ENCODE data around the gene ABCC1. TPM values are rescaled to one million over a fixed set of nuclear protein-coding genes. Genes with fewer than 3 reads are reported as not detected.
"Not testable (repeated sequence)": the region's sequence is repeated elsewhere in the genome, so short reads cannot be mapped to it uniquely, and the experiment has no call there.

Gene ABCC1
- total and polyA plus RNA-seq, 12 donors, result 6.1 to 32.8 (median 21.6) TPM

DNA sequence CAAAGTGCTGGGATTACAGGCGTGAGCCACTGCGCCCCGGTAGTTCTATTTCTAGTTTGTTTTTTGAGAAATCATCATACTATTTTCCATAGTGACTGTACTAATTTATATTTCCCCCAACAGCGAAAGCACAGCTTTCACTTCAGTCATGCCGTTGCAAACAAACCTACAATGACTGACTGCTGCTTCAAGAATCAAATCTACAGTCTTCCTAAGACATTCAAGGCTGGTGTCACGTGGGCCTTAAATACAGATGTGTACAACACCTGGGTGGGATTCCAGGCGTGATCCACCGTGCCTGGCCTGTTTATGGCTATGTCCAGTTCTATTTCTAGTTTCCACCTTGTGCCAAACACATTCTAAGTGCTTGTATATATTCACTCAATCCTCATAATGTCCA, 201.9 kb downstream of the ABCC1 start:
- TF ChIP-seq, protein P1, sequence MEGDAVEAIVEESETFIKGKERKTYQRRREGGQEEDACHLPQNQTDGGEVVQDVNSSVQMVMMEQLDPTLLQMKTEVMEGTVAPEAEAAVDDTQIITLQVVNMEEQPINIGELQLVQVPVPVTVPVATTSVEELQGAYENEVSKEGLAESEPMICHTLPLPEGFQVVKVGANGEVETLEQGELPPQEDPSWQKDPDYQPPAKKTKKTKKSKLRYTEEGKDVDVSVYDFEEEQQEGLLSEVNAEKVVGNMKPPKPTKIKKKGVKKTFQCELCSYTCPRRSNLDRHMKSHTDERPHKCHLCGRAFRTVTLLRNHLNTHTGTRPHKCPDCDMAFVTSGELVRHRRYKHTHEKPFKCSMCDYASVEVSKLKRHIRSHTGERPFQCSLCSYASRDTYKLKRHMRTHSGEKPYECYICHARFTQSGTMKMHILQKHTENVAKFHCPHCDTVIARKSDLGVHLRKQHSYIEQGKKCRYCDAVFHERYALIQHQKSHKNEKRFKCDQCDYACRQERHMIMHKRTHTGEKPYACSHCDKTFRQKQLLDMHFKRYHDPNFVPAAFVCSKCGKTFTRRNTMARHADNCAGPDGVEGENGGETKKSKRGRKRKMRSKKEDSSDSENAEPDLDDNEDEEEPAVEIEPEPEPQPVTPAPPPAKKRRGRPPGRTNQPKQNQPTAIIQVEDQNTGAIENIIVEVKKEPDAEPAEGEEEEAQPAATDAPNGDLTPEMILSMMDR (IDR thresholded peaks at IDR 0.05), result no peak
- H3K4me3 ChIP-seq, result no peak overlapping the region
- peaks cover 0 to under 1% (median 0%) of the 10 kb centered on the region in 9 donors for H3K36me3 ChIP-seq
- ATAC-seq (no peak), DNase-seq (no peak)
- H3K4me1 ChIP-seq, result peaks cover 0 to 16% (median 10%) of the 10 kb centered on the region in 9 donors
- H3K9me3 ChIP-seq, result no peaks in the 10 kb centered on the region
- intact Hi-C loops (cut with DNase I), result no loop called here
- H3K27ac ChIP-seq, result no peak overlapping the region
- WGBS, 2 donors, result 88 to 92% methylated on average over 8 of the region's 8 CpGs
- no peaks in the 10 kb centered on the region for H3K27me3 ChIP-seq

DNA sequence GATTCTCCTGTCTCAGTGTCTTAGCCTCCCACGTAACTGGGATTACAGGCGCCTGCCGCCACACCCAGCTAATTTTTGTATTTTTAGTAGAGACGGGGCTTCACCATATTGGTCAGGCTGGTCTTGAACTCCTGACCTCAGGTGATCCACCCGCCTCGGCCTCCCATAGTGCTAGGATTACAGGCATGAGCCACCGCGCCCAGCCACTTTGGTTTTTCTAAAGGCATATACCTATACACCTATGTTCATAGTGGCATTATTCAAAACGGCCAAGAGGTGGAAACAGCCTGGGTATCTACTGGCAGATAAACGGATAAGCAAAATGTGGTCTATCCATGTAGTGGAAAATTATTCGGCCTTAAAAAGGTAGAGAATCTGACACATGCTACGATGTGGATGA, 203.6 kb downstream of the ABCC1 start:
- peaks cover 0 to 14% (median 10%) of the 10 kb centered on the region in 9 donors for H3K4me1 ChIP-seq
- H3K4me3 ChIP-seq; DNase-seq; H3K27me3 ChIP-seq; H3K27ac ChIP-seq; H3K36me3 ChIP-seq; ATAC-seq; H3K9me3 ChIP-seq; intact Hi-C loops (cut with DNase I): not testable (repeated sequence)
- 95% methylated on average over 12 of the region's 12 CpGs for WGBS, 2 donors

DNA sequence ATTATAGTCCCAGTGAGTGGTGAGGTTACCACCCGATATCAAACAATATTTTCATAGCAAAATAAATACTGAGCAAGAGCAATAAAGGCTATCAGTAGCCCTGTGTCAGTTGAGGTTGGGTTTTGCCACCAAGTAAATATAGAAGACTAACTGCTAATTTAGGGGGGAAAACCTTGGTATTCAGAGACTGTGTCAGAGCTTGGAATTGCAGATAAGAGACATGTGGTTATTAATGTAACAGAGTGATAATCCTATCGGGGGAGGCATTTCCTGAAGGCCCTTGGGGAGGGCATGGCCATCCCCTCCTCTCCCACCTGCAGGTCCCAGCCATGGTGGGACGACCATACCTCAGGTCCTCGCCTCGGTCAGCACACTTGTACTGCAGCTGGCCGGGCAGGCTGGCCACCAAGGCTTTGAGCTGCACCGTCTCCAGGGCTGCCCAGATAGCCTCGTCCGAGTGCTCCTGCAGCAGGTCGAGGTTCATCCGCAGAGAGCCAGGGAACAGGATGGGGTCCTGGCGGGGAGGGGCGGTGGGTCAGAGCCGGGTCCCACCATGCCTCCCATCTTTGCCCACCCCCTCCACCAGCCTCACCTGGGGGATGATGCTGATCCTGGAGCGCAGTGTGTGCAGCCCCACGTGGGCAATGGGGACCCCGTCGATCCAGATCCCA, 205.0 kb downstream of the ABCC1 start:
- peaks cover 0 to 21% (median 6%) of the 10 kb centered on the region in 11 donors for H3K9me3 ChIP-seq
- WGBS, 2 donors, result 81 to 82% methylated on average over 18 of the region's 18 CpGs
- intact Hi-C loops (cut with DNase I), result no loop called here
- H3K4me1 ChIP-seq, result peaks cover 0 to 14% (median 10%) of the 10 kb centered on the region in 9 donors
- H3K27me3 ChIP-seq, result no peaks in the 10 kb centered on the region
- no peak overlapping the region for H3K27ac ChIP-seq
- DNase-seq (no peak), ATAC-seq (no peak)
- TF ChIP-seq, protein P1 (IDR thresholded peaks at IDR 0.05), result no peak
- no peak overlapping the region for H3K4me3 ChIP-seq
- no peaks in the 10 kb centered on the region for H3K36me3 ChIP-seq

DNA sequence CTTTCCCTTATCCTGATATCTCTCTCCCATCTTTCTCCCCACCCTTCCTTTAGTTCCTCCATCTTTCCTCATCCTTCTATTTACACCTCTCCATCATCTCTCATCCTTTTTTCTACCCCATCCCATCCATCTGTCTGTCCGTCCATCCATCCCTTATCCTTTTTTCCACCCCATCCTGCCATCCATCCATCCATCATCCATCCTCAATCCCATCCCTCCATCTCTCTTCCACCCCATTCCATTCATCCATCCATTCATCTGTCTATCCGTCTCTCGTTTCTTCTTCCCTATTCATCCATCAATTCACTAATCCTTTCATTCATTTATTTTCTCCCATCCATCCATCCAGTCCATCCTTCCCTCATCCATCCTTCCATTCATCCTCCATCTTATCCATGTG, 205.8 kb downstream of the ABCC1 start:
- ATAC-seq (no peak), DNase-seq (no peak)
- no peaks in the 10 kb centered on the region for H3K27me3 ChIP-seq
- no peaks in the 10 kb centered on the region for H3K36me3 ChIP-seq
- H3K4me3 ChIP-seq, result no peak overlapping the region
- 90 to 96% methylated on average over 3 of the region's 3 CpGs for WGBS, 2 donors
- H3K27ac ChIP-seq, result no peak overlapping the region
- H3K9me3 ChIP-seq, result peaks cover 0 to 29% (median 9%) of the 10 kb centered on the region in 11 donors
- H3K4me1 ChIP-seq, result peaks cover 0 to 7% (median 5%) of the 10 kb centered on the region in 9 donors
- intact Hi-C loops (cut with DNase I), result no loop called here
- TF ChIP-seq, protein P1 (IDR thresholded peaks at IDR 0.05), result no peak

DNA sequence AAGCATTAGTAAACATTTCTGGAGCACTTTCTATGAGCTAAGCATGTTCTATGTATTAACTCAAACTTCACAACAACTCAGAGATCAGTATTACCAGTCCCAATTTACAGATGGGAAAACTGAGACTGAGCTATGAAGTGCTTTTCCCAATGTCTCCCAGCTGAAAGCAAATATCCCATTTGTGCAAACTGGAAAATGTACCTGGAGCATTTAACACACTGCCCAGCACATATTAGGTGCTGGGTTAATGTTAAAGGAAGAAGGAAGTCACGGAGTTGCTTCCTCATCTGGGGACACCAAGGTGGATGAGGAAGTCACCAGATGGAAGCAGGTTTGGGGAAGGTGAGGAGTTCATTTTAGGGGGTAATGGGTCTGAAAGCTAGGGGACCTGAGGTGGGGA, 207.8 kb downstream of the ABCC1 start:
- WGBS, 2 donors, result 96 to 97% methylated on average over 1 of the region's 1 CpG
- intact Hi-C loops (cut with DNase I), result no loop called here
- ATAC-seq (no peak), DNase-seq (no peak)
- no peaks in the 10 kb centered on the region for H3K27me3 ChIP-seq
- no peaks in the 10 kb centered on the region for H3K4me1 ChIP-seq
- H3K9me3 ChIP-seq, result peaks cover 0 to 29% (median 9%) of the 10 kb centered on the region in 11 donors
- no peak overlapping the region for H3K27ac ChIP-seq
- no peaks in the 10 kb centered on the region for H3K36me3 ChIP-seq
- TF ChIP-seq, protein P1 (IDR thresholded peaks at IDR 0.05), result no peak
- H3K4me3 ChIP-seq, result no peak overlapping the region
